Measurements from ENCODE around the gene FLG2.

DNA sequence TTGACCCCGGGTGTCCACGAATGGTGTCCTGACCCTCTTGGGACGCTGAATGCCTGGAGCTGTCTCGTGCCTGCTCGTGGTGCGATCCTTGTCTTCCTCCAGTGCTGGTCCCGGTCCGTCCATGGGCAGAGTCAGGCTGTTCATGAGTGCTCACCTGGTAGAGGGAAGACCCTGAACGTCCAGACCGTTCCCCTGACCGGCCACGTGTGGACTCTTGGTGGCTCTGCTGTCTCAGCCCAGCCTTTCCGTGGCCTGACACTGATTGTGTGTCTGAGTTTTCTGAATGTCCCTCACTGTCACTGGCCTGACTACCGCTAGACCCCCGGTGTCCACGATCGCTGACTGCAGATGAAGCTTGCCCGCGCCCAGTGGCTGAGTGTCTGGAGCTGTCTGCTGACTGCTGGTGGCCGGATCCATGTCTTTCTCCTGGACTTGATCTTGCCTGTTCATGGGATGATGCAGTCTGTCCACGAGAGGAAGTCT, 46.4 kb downstream of the FLG2 start:
- TF ChIP-seq, protein P1, sequence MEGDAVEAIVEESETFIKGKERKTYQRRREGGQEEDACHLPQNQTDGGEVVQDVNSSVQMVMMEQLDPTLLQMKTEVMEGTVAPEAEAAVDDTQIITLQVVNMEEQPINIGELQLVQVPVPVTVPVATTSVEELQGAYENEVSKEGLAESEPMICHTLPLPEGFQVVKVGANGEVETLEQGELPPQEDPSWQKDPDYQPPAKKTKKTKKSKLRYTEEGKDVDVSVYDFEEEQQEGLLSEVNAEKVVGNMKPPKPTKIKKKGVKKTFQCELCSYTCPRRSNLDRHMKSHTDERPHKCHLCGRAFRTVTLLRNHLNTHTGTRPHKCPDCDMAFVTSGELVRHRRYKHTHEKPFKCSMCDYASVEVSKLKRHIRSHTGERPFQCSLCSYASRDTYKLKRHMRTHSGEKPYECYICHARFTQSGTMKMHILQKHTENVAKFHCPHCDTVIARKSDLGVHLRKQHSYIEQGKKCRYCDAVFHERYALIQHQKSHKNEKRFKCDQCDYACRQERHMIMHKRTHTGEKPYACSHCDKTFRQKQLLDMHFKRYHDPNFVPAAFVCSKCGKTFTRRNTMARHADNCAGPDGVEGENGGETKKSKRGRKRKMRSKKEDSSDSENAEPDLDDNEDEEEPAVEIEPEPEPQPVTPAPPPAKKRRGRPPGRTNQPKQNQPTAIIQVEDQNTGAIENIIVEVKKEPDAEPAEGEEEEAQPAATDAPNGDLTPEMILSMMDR (IDR thresholded peaks at IDR 0.05), result no peak
- TF ChIP-seq POLR2A (IDR thresholded peaks at IDR 0.05), result no peak
